Measurements from ENCODE around the gene C5orf58.

GRCh38 chr5:170221327-170221741 lies 11.5 kb upstream of the C5orf58 start:
- TF ChIP-seq, protein P1, sequence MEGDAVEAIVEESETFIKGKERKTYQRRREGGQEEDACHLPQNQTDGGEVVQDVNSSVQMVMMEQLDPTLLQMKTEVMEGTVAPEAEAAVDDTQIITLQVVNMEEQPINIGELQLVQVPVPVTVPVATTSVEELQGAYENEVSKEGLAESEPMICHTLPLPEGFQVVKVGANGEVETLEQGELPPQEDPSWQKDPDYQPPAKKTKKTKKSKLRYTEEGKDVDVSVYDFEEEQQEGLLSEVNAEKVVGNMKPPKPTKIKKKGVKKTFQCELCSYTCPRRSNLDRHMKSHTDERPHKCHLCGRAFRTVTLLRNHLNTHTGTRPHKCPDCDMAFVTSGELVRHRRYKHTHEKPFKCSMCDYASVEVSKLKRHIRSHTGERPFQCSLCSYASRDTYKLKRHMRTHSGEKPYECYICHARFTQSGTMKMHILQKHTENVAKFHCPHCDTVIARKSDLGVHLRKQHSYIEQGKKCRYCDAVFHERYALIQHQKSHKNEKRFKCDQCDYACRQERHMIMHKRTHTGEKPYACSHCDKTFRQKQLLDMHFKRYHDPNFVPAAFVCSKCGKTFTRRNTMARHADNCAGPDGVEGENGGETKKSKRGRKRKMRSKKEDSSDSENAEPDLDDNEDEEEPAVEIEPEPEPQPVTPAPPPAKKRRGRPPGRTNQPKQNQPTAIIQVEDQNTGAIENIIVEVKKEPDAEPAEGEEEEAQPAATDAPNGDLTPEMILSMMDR (IDR thresholded peaks at IDR 0.05; ENCODE audit: borderline replicate concordance, extremely low read depth, low read length, poor library complexity, severe bottlenecking), result peak; percentile 27
- no peak for TF ChIP-seq EZH2 (IDR thresholded peaks at IDR 0.05; ENCODE audit: borderline replicate concordance, low read depth, low read length, severe bottlenecking)
